ENCODE measurements around the gene EBF4.

Gene EBF4

GRCh38 chr20:2692036-2692885 is at the start of gene EBF4:
Gene EBF4 (plus strand): TSS chr20:2692780. CDS start chr20:2693646, 866 bp downstream.
- H3K9me3 ChIP-seq (ENCODE audit: low read length), result no peaks in the 10 kb centered on the region
- peak within 1 kb of the TSS; percentile 61 for H3K4me3 ChIP-seq (ENCODE audit: low read length)
- H3K27me3 ChIP-seq (ENCODE audit: insufficient read depth, low read length), result no peaks in the 10 kb centered on the region
- H2AFZ ChIP-seq (ENCODE audit: low read depth, low read length), result peak within 1 kb of the TSS; percentile 86
- no peaks in the 10 kb centered on the region for H3K36me3 ChIP-seq (ENCODE audit: insufficient read depth, low read length)
- H3K4me1 ChIP-seq (ENCODE audit: insufficient read depth, low read length), result peaks cover 11% of the 10 kb centered on the region

- no peak overlapping the region for H3K4me3 ChIP-seq (ENCODE audit: low read length)
- no peaks in the 10 kb centered on the region for H3K4me1 ChIP-seq (ENCODE audit: insufficient read depth, low read length)
- no peak overlapping the region for H2AFZ ChIP-seq (ENCODE audit: low read depth, low read length)
- no peaks in the 10 kb centered on the region for H3K9me3 ChIP-seq (ENCODE audit: low read length)
- no peaks in the 10 kb centered on the region for H3K27me3 ChIP-seq (ENCODE audit: insufficient read depth, low read length)
- no peaks in the 10 kb centered on the region for H3K36me3 ChIP-seq (ENCODE audit: insufficient read depth, low read length)
Observed at GRCh38 chr20:2643708-2644107, 48.9 kb upstream of the EBF4 start.

DNA sequence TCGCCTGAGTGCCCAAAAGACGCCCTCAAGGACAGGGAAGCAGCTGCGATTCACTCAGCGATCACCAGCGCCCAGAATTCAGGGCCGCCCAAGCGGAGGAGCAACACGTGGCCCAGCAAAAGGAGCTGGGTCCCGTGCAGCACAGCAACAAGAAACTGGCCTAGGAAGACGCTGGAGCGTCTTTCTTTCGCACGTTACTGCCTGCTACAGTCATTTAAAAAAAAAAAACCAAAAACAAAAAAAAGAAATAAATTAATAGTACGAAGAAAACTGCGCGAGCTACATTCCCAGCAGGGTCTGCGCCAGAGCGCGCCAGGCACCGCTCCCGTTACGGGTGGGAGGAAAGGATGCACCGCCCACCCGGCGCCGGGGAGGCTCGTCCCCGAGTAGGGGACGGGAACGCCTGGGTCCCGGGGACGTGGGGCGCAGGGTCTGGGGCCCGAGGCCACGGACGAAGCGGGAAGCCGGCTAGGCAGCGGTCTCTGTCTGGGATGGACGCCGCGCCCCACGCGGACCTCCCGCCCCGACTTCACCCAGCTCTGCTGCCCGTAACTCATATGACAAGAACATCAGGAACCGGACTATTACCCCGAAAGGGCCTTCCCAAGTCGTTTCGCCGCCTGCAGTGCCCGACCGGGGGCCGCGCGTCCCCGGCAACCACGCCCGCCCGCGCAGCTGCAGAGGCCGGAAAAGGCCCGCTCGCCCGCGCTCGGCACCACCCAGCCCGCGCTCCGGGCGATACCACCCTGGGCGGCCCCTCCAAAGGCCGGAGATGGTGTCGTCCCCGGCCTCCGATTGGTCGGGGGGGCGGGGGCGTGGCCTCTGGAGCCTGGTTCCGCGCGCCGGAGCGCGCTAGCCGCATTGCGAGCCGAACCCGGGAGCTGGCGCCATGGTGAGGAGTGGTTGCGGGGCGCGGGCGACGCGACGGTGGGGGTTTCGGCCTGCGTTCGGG is 40.5 kb upstream of the EBF4 start, which contains the start of gene NOP56:
NOP56 (plus strand) TSS at position 861 of the 952 bp plus-strand sequence; CDS start at position 890, 29 bp downstream.
- H3K27me3 ChIP-seq (ENCODE audit: insufficient read depth, low read length), result no peaks in the 10 kb centered on the region
- peaks cover 34% of the 10 kb centered on the region for H3K36me3 ChIP-seq (ENCODE audit: insufficient read depth, low read length)
- no peaks in the 10 kb centered on the region for H3K9me3 ChIP-seq (ENCODE audit: low read length)
- H3K4me1 ChIP-seq (ENCODE audit: insufficient read depth, low read length), result peaks cover 17% of the 10 kb centered on the region
- H2AFZ ChIP-seq (ENCODE audit: low read depth, low read length), result peak within 1 kb of the TSS; percentile 79
- H3K4me3 ChIP-seq (ENCODE audit: low read length), result peak within 1 kb of the TSS; percentile 83

- Histone ChIP-seq H2AFZ (ENCODE audit: low read depth, low read length) (no peak overlapping the region), H3K36me3 (ENCODE audit: insufficient read depth, low read length) (peaks cover 42% of the 10 kb centered on the region), H3K4me3 (ENCODE audit: low read length) (peak overlapping the region; percentile 83), H3K9me3 (ENCODE audit: low read length) (no peaks in the 10 kb centered on the region), H3K27me3 (ENCODE audit: insufficient read depth, low read length) (no peaks in the 10 kb centered on the region), H3K4me1 (ENCODE audit: insufficient read depth, low read length) (peaks cover 17% of the 10 kb centered on the region)
Observed at GRCh38 chr20:2652724-2653555, 39.6 kb upstream of the EBF4 start.

DNA sequence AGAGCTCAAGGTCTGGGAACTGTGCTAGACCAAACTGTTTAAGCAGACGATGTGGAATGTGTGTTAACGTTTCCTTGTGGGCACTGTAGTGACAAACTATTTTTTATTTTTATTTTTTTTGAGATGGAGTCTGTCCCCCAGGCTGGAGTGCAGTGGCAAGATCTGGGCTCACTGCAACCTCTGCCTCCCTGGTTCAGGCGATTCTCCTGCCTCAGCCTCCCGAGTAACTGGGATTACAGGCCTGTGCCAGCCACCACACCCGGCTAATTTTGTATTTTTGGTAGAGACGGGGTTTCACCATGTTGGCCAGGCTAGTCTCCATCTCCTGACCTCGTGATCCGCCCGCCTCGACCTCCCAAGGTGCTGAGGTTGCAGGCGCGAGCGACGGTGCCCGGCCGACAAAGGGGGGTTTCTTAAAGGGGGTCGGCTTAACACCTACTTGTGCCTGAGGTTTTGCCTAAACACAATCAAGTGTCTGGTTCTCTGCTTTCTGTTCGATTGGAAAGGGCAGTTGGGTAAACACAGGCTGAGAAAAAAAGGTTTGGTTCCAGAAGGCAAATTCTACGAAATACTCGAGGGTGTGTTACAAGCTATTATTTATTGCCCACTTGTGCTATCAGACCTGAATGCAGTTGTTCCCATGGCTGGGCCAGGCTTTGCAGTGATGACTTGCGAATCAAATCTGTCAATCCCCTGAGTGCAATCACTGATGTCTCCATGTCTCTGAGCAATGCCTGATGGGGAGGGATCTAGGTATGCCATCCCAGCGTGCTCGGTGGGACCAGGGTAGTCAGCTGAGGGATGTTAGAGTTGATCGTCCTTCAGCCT is 38.8 kb upstream of the EBF4 start:
- Histone ChIP-seq H3K4me1 (ENCODE audit: insufficient read depth, low read length) (peaks cover 17% of the 10 kb centered on the region), H3K4me3 (ENCODE audit: low read length) (peak overlapping the region; percentile 83), H2AFZ (ENCODE audit: low read depth, low read length) (no peak overlapping the region), H3K9me3 (ENCODE audit: low read length) (no peaks in the 10 kb centered on the region), H3K27me3 (ENCODE audit: insufficient read depth, low read length) (no peaks in the 10 kb centered on the region), H3K36me3 (ENCODE audit: insufficient read depth, low read length) (peaks cover 51% of the 10 kb centered on the region)

DNA sequence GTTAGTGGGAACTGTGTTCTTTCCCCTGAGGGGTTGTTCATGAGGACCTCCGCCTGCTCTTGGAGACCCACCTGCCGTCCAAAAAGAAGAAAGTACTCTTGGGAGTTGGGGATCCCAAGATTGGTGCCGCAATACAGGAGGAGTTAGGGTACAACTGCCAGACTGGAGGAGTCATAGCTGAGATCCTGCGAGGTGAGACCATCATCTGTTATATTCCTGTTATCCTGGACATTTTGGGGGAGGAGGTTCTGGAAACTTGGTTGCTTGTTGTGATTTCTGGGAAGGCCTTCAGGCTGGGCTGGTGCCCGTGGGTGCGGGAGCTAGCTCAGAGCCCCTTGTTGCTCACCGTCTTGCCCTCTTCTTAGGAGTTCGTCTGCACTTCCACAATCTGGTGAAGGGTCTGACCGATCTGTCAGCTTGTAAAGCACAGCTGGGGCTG is 38.2 kb upstream of the EBF4 start:
- no peaks in the 10 kb centered on the region for H3K9me3 ChIP-seq (ENCODE audit: low read length)

GRCh38 chr20:2654831-2655230 is 37.7 kb upstream of the EBF4 start:
- Histone ChIP-seq H3K36me3 (ENCODE audit: insufficient read depth, low read length) (peaks cover 60% of the 10 kb centered on the region), H3K4me1 (ENCODE audit: insufficient read depth, low read length) (peaks cover 17% of the 10 kb centered on the region), H3K9me3 (ENCODE audit: low read length) (no peaks in the 10 kb centered on the region), H3K4me3 (ENCODE audit: low read length) (no peak overlapping the region), H3K27me3 (ENCODE audit: insufficient read depth, low read length) (no peaks in the 10 kb centered on the region), H2AFZ (ENCODE audit: low read depth, low read length) (no peak overlapping the region)

More for the DNA sequence above, 38.2 kb upstream of the EBF4 start:
- Histone ChIP-seq H3K4me1 (ENCODE audit: insufficient read depth, low read length) (peaks cover 17% of the 10 kb centered on the region), H3K27me3 (ENCODE audit: insufficient read depth, low read length) (no peaks in the 10 kb centered on the region), H2AFZ (ENCODE audit: low read depth, low read length) (no peak overlapping the region), H3K36me3 (ENCODE audit: insufficient read depth, low read length) (peaks cover 56% of the 10 kb centered on the region), H3K4me3 (ENCODE audit: low read length) (peak overlapping the region; percentile 83)

DNA sequence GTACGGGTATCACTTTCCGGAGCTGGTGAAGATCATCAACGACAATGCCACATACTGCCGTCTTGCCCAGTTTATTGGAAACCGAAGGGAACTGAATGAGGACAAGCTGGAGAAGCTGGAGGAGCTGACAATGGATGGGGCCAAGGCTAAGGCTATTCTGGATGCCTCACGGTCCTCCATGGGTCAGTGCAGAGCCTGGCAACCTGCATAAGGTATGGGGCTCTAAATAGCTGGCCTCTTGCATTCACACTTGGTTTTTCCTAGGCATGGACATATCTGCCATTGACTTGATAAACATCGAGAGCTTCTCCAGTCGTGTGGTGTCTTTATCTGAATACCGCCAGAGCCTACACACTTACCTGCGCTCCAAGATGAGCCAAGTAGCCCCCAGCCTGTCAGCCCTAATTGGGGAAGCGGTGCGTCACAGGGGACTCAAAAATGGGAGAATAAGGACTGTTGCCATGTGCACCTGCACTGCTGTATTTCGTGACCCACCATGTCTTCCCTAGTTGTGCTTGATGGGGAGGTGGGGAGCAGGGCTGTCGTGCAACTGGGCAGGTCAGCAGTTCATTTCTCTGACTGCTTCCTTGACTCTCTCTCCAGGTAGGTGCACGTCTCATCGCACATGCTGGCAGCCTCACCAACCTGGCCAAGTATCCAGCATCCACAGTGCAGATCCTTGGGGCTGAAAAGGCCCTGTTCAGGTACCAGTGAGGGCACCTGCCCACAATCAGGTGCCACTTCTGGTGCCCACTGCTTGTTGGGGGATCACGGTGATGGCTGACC is 37.1 kb upstream of the EBF4 start:
- Histone ChIP-seq H3K4me3 (ENCODE audit: low read length) (no peak overlapping the region), H3K9me3 (ENCODE audit: low read length) (no peaks in the 10 kb centered on the region), H3K4me1 (ENCODE audit: insufficient read depth, low read length) (peaks cover 17% of the 10 kb centered on the region), H3K27me3 (ENCODE audit: insufficient read depth, low read length) (no peaks in the 10 kb centered on the region), H3K36me3 (ENCODE audit: insufficient read depth, low read length) (peaks cover 67% of the 10 kb centered on the region), H2AFZ (ENCODE audit: low read depth, low read length) (no peak overlapping the region)

DNA sequence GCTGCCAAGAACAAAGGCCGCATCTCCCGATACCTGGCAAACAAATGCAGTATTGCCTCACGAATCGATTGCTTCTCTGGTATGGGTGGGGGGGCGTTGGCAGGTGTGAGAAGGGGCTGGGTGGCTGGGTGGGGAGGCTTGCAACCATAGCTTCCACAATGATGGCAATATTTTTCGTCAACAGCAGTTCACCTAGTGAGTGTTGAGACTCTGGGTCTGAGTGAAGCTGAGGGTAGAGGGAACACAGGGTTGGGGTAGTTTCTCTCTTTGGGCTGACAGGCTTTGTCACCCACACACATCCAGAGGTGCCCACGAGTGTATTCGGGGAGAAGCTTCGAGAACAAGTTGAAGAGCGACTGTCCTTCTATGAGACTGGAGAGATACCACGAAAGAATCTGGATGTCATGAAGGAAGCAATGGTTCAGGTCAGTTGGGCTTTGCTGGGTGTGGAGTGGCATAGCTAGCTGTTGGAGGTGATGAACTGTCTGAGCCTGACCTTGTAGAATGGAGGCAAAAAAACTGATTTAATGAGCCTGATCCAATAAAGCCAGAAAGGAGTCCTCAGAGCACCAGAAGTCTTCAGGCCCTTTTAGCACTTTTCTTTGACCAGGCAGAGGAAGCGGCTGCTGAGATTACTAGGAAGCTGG is 36.0 kb upstream of the EBF4 start:
- H2AFZ ChIP-seq (ENCODE audit: low read depth, low read length), result no peak overlapping the region
- H3K9me3 ChIP-seq (ENCODE audit: low read length), result no peaks in the 10 kb centered on the region
- H3K36me3 ChIP-seq (ENCODE audit: insufficient read depth, low read length), result peaks cover 73% of the 10 kb centered on the region
- H3K27me3 ChIP-seq (ENCODE audit: insufficient read depth, low read length), result no peaks in the 10 kb centered on the region
- peaks cover 14% of the 10 kb centered on the region for H3K4me1 ChIP-seq (ENCODE audit: insufficient read depth, low read length)
- H3K4me3 ChIP-seq (ENCODE audit: low read length), result no peak overlapping the region

DNA sequence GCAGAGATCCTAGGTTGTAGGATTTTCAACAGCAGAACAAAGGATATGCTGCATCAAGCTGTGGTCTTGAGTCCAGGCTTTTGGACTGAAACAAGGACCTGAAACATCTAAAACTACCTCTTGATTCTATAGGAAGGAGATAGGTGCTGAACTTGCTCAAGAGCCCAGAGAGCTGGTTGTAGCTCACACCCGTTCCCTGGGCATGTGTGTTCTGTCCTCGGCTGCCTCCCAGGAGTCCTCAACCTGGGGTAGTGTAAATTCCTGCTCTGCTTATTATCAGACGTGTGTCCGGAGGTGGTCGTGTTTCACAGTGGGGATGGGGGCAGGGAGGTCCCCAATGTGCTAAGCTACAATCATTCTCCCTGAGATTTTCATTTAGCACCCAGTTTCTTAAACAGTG is 35.3 kb upstream of the EBF4 start:
- Histone ChIP-seq H3K9me3 (ENCODE audit: low read length) (no peaks in the 10 kb centered on the region), H3K4me1 (ENCODE audit: insufficient read depth, low read length) (peaks cover 14% of the 10 kb centered on the region), H3K4me3 (ENCODE audit: low read length) (no peak overlapping the region), H2AFZ (ENCODE audit: low read depth, low read length) (no peak overlapping the region), H3K36me3 (ENCODE audit: insufficient read depth, low read length) (peaks cover 76% of the 10 kb centered on the region), H3K27me3 (ENCODE audit: insufficient read depth, low read length) (no peaks in the 10 kb centered on the region)

GRCh38 chr20:2657674-2658073 is 34.9 kb upstream of the EBF4 start:
- H3K36me3 ChIP-seq (ENCODE audit: insufficient read depth, low read length), result peaks cover 78% of the 10 kb centered on the region
- H3K4me3 ChIP-seq (ENCODE audit: low read length), result no peak overlapping the region
- H3K9me3 ChIP-seq (ENCODE audit: low read length), result no peaks in the 10 kb centered on the region
- no peak overlapping the region for H2AFZ ChIP-seq (ENCODE audit: low read depth, low read length)
- H3K27me3 ChIP-seq (ENCODE audit: insufficient read depth, low read length), result no peaks in the 10 kb centered on the region
- peaks cover 14% of the 10 kb centered on the region for H3K4me1 ChIP-seq (ENCODE audit: insufficient read depth, low read length)
